Measurements from ENCODE around the gene MGAT4B.

The MGAT4B gene

GRCh38 chr5:179819296-179820126 lies 12.8 kb upstream of the MGAT4B start:
- Histone ChIP-seq H3K9me3 (ENCODE audit: control insufficient read depth, low read length) (no peaks in the 10 kb centered on the region), H3K27me3 (replicated peaks; ENCODE audit: control insufficient read depth, insufficient read depth, low read length, poor library complexity, severe bottlenecking) (no peaks in the 10 kb centered on the region), H3K4me3 (ENCODE audit: insufficient read depth, low read depth, low read length, poor library complexity, severe bottlenecking) (peak overlapping the region; percentile 100), H3K27ac (ENCODE audit: insufficient read depth, low read length, poor library complexity, severe bottlenecking) (peak overlapping the region; percentile 98), H3K36me3 (ENCODE audit: control insufficient read depth, insufficient read depth, low read length) (peaks cover 16% of the 10 kb centered on the region), H3K4me1 (ENCODE audit: control insufficient read depth, insufficient read depth, low read length, poor library complexity, severe bottlenecking) (peaks cover 40% of the 10 kb centered on the region)
- DNase-seq, result peak; percentile 39 to 44 (median 42)

DNA sequence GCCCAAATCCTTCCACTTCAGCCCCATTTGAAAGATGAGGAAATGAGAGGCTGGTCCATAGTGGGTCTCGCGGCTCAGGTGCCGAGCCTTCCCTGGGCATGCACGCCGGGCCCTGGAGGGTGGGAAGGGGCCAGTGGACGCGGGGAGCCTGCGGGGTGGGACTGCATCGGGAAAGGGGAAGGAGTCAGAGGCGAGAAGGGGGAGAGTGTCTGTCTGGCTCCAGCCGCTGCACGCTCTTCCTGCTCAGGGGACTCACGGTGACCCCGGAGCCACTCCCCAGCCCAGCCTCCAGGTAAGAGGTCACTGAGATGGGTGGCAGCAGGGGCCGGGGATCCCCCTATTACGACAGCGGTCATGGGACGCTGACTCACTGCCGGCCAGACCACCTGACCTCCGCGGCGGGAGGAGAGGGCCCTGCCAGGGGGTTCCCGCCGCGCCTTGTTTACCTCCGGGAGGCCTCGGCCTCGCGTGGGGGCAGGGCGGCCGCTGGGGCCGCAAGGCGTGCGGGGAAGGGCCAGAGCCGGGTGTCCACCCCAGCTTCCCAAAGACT lies 12.2 kb upstream of the MGAT4B start:
- Histone ChIP-seq H3K36me3 (ENCODE audit: control insufficient read depth, insufficient read depth, low read length) (peaks cover 16% of the 10 kb centered on the region), H3K4me1 (ENCODE audit: control insufficient read depth, insufficient read depth, low read length, poor library complexity, severe bottlenecking) (peaks cover 40% of the 10 kb centered on the region), H3K27me3 (replicated peaks; ENCODE audit: control insufficient read depth, insufficient read depth, low read length, poor library complexity, severe bottlenecking) (no peaks in the 10 kb centered on the region), H3K4me3 (ENCODE audit: insufficient read depth, low read depth, low read length, poor library complexity, severe bottlenecking) (peak overlapping the region; percentile 100), H3K27ac (ENCODE audit: insufficient read depth, low read length, poor library complexity, severe bottlenecking) (peak overlapping the region; percentile 98), H3K9me3 (ENCODE audit: control insufficient read depth, low read length) (no peaks in the 10 kb centered on the region)
- DNase-seq, result peak; percentile 92 to 96 (median 93)

GRCh38 chr5:179817890-179818745 lies 11.5 kb upstream of the MGAT4B start:
- Histone ChIP-seq H3K9me3 (ENCODE audit: control insufficient read depth, low read length) (no peaks in the 10 kb centered on the region), H3K27ac (ENCODE audit: insufficient read depth, low read length, poor library complexity, severe bottlenecking) (peak overlapping the region; percentile 98), H3K4me1 (ENCODE audit: control insufficient read depth, insufficient read depth, low read length, poor library complexity, severe bottlenecking) (peaks cover 40% of the 10 kb centered on the region), H3K27me3 (replicated peaks; ENCODE audit: control insufficient read depth, insufficient read depth, low read length, poor library complexity, severe bottlenecking) (no peaks in the 10 kb centered on the region), H3K36me3 (ENCODE audit: control insufficient read depth, insufficient read depth, low read length) (peaks cover 13% of the 10 kb centered on the region), H3K4me3 (ENCODE audit: insufficient read depth, low read depth, low read length, poor library complexity, severe bottlenecking) (peak overlapping the region; percentile 100)
- DNase-seq, result no peak

DNA sequence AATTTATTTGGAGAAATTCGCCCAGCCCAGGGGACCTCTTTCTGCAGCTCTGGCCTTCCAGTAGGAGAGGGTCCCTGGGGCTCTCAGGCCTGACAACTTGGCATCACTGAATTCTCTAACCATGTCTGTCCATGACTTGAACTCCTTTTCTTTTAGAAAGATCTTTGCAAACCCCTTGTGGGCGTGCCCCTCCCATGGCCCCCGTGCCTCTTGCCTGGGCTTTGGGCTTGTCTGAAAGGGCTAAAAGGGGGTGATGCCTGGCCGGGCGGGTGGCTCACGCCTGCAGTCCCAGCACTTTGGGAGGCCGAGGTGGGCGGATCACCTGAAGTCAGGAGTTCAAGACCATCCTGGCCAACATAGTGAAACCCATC lies 10.8 kb upstream of the MGAT4B start:
- Histone ChIP-seq H3K4me1 (ENCODE audit: control insufficient read depth, insufficient read depth, low read length, poor library complexity, severe bottlenecking) (peaks cover 36% of the 10 kb centered on the region), H3K27ac (ENCODE audit: insufficient read depth, low read length, poor library complexity, severe bottlenecking) (no peak overlapping the region), H3K36me3 (ENCODE audit: control insufficient read depth, insufficient read depth, low read length) (peaks cover 17% of the 10 kb centered on the region), H3K4me3 (ENCODE audit: insufficient read depth, low read depth, low read length, poor library complexity, severe bottlenecking) (no peak overlapping the region), H3K27me3 (replicated peaks; ENCODE audit: control insufficient read depth, insufficient read depth, low read length, poor library complexity, severe bottlenecking) (no peaks in the 10 kb centered on the region), H3K9me3 (ENCODE audit: control insufficient read depth, low read length) (no peaks in the 10 kb centered on the region)
- DNase-seq, result no peak

- H3K4me1 ChIP-seq (ENCODE audit: control insufficient read depth, insufficient read depth, low read length, poor library complexity, severe bottlenecking), result peaks cover 31% of the 10 kb centered on the region
- H3K4me3 ChIP-seq (ENCODE audit: insufficient read depth, low read depth, low read length, poor library complexity, severe bottlenecking), result no peak overlapping the region
- DNase-seq, result no peak
- no peak overlapping the region for H3K27ac ChIP-seq (ENCODE audit: insufficient read depth, low read length, poor library complexity, severe bottlenecking)
- H3K27me3 ChIP-seq (replicated peaks; ENCODE audit: control insufficient read depth, insufficient read depth, low read length, poor library complexity, severe bottlenecking), result no peaks in the 10 kb centered on the region
- H3K9me3 ChIP-seq (ENCODE audit: control insufficient read depth, low read length), result no peaks in the 10 kb centered on the region
- H3K36me3 ChIP-seq (ENCODE audit: control insufficient read depth, insufficient read depth, low read length), result peaks cover 22% of the 10 kb centered on the region
These were observed 10.3 kb upstream of the MGAT4B start for GRCh38 chr5:179816796-179817469.

DNA sequence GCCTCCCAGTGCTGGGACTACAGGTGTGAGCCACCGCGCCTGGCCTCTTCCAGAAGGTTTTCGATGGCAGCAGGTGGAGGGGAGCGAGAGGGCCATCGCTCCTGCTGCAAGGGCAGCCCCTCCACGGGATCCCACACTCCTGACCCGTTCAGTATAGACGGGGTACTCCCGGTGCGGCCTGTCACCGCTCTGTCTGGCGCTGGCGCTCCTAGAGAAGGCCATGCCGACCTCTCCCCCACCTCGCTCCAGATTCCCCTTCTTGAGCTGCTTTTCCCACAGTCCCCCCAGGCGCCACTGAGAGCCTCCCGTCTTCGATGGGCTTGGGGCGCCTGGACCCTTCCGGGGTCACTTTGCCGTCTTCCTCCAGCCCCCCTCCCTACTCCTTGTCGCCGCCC lies 9.7 kb upstream of the MGAT4B start:
- Histone ChIP-seq H3K36me3 (ENCODE audit: control insufficient read depth, insufficient read depth, low read length) (peaks cover 22% of the 10 kb centered on the region), H3K4me1 (ENCODE audit: control insufficient read depth, insufficient read depth, low read length, poor library complexity, severe bottlenecking) (peaks cover 31% of the 10 kb centered on the region), H3K9me3 (ENCODE audit: control insufficient read depth, low read length) (no peaks in the 10 kb centered on the region), H3K27ac (ENCODE audit: insufficient read depth, low read length, poor library complexity, severe bottlenecking) (no peak overlapping the region), H3K4me3 (ENCODE audit: insufficient read depth, low read depth, low read length, poor library complexity, severe bottlenecking) (no peak overlapping the region), H3K27me3 (replicated peaks; ENCODE audit: control insufficient read depth, insufficient read depth, low read length, poor library complexity, severe bottlenecking) (no peaks in the 10 kb centered on the region)
- DNase-seq, result no peak

- DNase-seq, result no peak
- Histone ChIP-seq H3K27me3 (replicated peaks; ENCODE audit: control insufficient read depth, insufficient read depth, low read length, poor library complexity, severe bottlenecking) (no peaks in the 10 kb centered on the region), H3K36me3 (ENCODE audit: control insufficient read depth, insufficient read depth, low read length) (peaks cover 22% of the 10 kb centered on the region), H3K9me3 (ENCODE audit: control insufficient read depth, low read length) (no peaks in the 10 kb centered on the region), H3K4me3 (ENCODE audit: insufficient read depth, low read depth, low read length, poor library complexity, severe bottlenecking) (no peak overlapping the region), H3K4me1 (ENCODE audit: control insufficient read depth, insufficient read depth, low read length, poor library complexity, severe bottlenecking) (peaks cover 31% of the 10 kb centered on the region), H3K27ac (ENCODE audit: insufficient read depth, low read length, poor library complexity, severe bottlenecking) (no peak overlapping the region)
These were observed 9.0 kb upstream of the MGAT4B start for GRCh38 chr5:179815491-179816249.

DNA sequence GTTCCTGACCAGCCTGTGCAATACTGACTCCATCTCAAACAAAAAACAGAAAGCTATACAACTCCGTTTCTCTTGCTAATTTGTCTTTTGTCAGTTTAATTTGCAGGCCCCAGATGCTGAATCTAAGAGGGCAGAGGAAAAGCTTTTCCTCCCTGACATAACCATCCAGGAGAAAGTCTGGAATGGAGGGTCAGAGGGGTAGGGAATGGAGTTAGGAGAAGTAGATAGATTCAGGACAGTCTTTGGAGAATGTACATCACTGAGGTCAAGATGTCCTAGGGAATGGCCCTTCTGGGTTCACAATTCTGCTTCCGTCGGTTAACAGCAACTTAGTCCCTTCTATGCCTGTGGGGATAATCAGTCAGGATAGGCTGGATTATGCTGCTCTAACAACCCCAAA lies 7.4 kb upstream of the MGAT4B start:
- Histone ChIP-seq H3K4me3 (ENCODE audit: insufficient read depth, low read depth, low read length, poor library complexity, severe bottlenecking) (no peak overlapping the region), H3K4me1 (ENCODE audit: control insufficient read depth, insufficient read depth, low read length, poor library complexity, severe bottlenecking) (peaks cover 16% of the 10 kb centered on the region), H3K9me3 (ENCODE audit: control insufficient read depth, low read length) (no peaks in the 10 kb centered on the region), H3K36me3 (ENCODE audit: control insufficient read depth, insufficient read depth, low read length) (peaks cover 22% of the 10 kb centered on the region), H3K27ac (ENCODE audit: insufficient read depth, low read length, poor library complexity, severe bottlenecking) (no peak overlapping the region), H3K27me3 (replicated peaks; ENCODE audit: control insufficient read depth, insufficient read depth, low read length, poor library complexity, severe bottlenecking) (no peaks in the 10 kb centered on the region)
- DNase-seq, result no peak

DNA sequence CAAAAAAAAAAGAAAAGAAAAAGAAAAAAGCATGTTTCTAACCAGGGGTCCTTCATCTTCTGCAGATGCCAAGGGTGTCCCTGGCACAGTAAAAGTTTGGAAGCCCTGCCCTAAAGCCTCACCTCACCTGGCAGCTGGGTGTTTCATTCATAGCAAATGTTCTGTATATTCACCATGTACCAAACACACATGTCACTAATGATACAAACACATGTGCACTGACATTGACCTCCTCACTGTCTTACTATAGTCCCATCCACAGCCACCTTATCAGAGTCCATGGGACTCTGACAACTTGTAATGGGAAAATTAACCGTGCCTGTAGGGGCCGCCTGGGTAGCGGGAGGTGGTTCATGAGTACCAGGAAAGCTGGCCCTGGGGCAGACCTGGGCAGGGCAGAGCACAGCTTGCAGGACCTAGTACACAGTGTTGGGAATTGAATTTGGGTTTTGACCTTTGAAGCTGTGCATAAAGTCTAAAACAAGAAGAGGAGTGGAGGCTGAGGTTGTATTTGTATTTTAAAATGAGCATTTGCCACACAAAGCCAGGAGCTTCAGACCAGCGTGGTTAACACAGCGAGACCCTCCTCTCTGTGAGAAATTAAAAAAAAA lies 6.4 kb upstream of the MGAT4B start:
- H3K4me1 ChIP-seq (ENCODE audit: control insufficient read depth, insufficient read depth, low read length, poor library complexity, severe bottlenecking), result peaks cover 6% of the 10 kb centered on the region
- no peak overlapping the region for H3K4me3 ChIP-seq (ENCODE audit: insufficient read depth, low read depth, low read length, poor library complexity, severe bottlenecking)
- H3K27ac ChIP-seq (ENCODE audit: insufficient read depth, low read length, poor library complexity, severe bottlenecking), result no peak overlapping the region
- DNase-seq, result no peak
- H3K9me3 ChIP-seq (ENCODE audit: control insufficient read depth, low read length), result no peaks in the 10 kb centered on the region
- no peaks in the 10 kb centered on the region for H3K27me3 ChIP-seq (replicated peaks; ENCODE audit: control insufficient read depth, insufficient read depth, low read length, poor library complexity, severe bottlenecking)
- peaks cover 22% of the 10 kb centered on the region for H3K36me3 ChIP-seq (ENCODE audit: control insufficient read depth, insufficient read depth, low read length)
